Sigmoid colon (tissue), 4 donors: ENCODE results near the gene NR6A1.

ENCODE experiments used
- EP300 ChIP-seq, 4 donors: sonication (generic); formaldehyde crosslinking; IDR thresholded peaks; one replicate each; pipeline ENCODE4 v1.6.1; 2017; ENCODE audit warnings: antibody characterized with exemption in 4 of 4
- POLR2A ChIP-seq, 2 donors: fragments of 450-650 bp; IDR thresholded peaks; one replicate each; pipeline ENCODE4 v1.6.1; 2016; ENCODE audit warnings: antibody characterized with exemption in 2 of 2, mild to moderate bottlenecking in 2 of 2, moderate library complexity in 2 of 2
- POLR2AphosphoS5 ChIP-seq, 4 donors: sonication (generic); formaldehyde crosslinking; IDR thresholded peaks; one replicate each; pipeline ENCODE4 v1.6.1; 2017; ENCODE audit warnings: antibody characterized with exemption in 4 of 4
- TF ChIP-seq, protein P1 (sequence below), 4 experiments: fragments of 450-650 bp in 3 of 4; fragments of 200-600 bp in 1 of 4; IDR thresholded peaks; one replicate each; pipeline ENCODE4 v1.5.1; 2016 to 2019; ENCODE audit warnings: antibody characterized with exemption in 4 of 4, mild to moderate bottlenecking in 3 of 4, moderate library complexity in 2 of 4

DNA sequence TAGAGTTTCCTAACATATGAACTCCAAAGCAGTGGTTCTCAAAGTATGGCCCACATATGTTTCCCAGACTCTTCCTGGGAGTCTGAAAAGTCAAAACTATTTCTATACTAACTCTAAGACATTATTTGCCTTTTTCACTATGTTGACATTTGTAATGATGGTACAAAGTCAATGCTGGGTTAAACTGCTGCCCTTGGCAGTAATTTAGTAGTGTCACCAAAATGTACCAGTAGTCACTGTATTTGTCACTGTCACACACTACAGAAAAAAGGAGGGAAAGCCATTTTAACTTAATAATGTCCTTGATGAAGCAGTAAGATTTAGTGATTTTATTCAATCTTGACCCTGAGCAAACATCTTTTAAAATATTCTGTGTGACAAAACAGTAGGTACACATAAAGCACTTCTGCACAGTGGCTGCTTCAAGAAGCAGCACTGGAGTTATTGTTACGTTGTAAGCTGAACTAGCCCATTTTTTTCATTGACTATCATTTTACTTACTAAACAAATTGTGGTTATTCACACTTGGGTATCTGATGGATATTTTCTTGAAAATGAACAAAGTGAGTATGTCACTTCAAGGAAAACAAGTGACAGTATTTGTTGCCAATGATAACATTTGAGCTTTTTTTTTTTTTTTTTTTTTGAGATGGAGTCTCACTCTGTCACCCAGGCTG, 90.3 kb downstream of the NR6A1 start:
- TF ChIP-seq, protein P1, sequence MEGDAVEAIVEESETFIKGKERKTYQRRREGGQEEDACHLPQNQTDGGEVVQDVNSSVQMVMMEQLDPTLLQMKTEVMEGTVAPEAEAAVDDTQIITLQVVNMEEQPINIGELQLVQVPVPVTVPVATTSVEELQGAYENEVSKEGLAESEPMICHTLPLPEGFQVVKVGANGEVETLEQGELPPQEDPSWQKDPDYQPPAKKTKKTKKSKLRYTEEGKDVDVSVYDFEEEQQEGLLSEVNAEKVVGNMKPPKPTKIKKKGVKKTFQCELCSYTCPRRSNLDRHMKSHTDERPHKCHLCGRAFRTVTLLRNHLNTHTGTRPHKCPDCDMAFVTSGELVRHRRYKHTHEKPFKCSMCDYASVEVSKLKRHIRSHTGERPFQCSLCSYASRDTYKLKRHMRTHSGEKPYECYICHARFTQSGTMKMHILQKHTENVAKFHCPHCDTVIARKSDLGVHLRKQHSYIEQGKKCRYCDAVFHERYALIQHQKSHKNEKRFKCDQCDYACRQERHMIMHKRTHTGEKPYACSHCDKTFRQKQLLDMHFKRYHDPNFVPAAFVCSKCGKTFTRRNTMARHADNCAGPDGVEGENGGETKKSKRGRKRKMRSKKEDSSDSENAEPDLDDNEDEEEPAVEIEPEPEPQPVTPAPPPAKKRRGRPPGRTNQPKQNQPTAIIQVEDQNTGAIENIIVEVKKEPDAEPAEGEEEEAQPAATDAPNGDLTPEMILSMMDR (IDR thresholded peaks at IDR 0.05) = no peak
- TF ChIP-seq POLR2A (IDR thresholded peaks at IDR 0.05) (no peak), EP300 (IDR thresholded peaks at IDR 0.05) (no peak), POLR2AphosphoS5 (IDR thresholded peaks at IDR 0.05) (no peak)
